Hepatocyte (in vitro differentiated cells): ENCODE measurements around the gene EVX2.

Experiments
- CTCF ChIP-seq: fragments of 200-600 bp; sonication (generic); IDR thresholded peaks from 2 replicates; pipeline ENCODE4 v1.5.1; 2016; ENCODE audit warnings: antibody characterized with exemption, mild to moderate bottlenecking; ENCODE audit not compliant: poor library complexity
- EZH2 ChIP-seq: fragments of 200-600 bp; sonication (generic); IDR thresholded peaks from 2 replicates; pipeline ENCODE4 v1.6.1; 2016; ENCODE audit warnings: antibody characterized with exemption, mild to moderate bottlenecking, borderline replicate concordance
- EZH2phosphoT487 ChIP-seq: fragments of 200-600 bp; sonication (generic); IDR thresholded peaks from one replicate; pipeline ENCODE4 v1.6.1; 2018; ENCODE audit warnings: antibody characterized with exemption, mild to moderate bottlenecking, low read depth, moderate library complexity; ENCODE audit not compliant: unreplicated experiment, severe bottlenecking

- TF ChIP-seq CTCF (no peak), EZH2 (peak; percentile 74), EZH2phosphoT487 (no peak)
Measured at GRCh38 chr2:176093898-176094249, 10.1 kb upstream of the EVX2 start.
